ENCODE measurements around the gene DPPA4. TPM values are rescaled to one million over a fixed set of nuclear protein-coding genes. Genes with fewer than 3 reads are reported as not detected.
"Not testable (repeated sequence)": the region's sequence is repeated elsewhere in the genome, so short reads cannot be mapped to it uniquely, and the experiment has no call there.

DPPA4 gene, protein sequence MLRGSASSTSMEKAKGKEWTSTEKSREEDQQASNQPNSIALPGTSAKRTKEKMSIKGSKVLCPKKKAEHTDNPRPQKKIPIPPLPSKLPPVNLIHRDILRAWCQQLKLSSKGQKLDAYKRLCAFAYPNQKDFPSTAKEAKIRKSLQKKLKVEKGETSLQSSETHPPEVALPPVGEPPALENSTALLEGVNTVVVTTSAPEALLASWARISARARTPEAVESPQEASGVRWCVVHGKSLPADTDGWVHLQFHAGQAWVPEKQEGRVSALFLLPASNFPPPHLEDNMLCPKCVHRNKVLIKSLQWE
- total RNA-seq: 0.51 and 1.6 TPM in 2 replicates
- polyA plus RNA-seq: 0.12 and 0.84 TPM in 2 replicates

DNA sequence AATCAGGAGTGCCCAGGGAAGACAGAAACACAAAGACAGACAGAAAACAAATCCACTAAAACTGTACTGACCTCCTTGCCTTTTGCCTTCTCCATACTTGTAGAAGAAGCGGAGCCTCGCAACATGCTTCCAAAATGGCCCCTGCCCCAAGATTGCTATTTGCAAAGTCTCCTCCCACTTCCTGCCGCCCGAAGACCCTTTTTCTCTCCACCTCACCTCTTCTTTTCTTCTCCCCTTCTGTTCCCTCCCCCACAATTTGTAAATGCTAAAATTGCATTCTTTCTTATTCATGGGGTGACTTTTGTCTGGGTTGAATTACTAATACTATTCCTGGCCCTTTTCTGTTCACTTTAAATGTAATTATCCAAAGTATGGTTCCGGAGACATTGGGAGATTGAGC is at the start of gene DPPA4:
Gene DPPA4 (minus strand): TSS at position 154 of the 400 bp plus-strand sequence. CDS start 29 bp downstream, at position 125.
- TF ChIP-seq, protein P1, sequence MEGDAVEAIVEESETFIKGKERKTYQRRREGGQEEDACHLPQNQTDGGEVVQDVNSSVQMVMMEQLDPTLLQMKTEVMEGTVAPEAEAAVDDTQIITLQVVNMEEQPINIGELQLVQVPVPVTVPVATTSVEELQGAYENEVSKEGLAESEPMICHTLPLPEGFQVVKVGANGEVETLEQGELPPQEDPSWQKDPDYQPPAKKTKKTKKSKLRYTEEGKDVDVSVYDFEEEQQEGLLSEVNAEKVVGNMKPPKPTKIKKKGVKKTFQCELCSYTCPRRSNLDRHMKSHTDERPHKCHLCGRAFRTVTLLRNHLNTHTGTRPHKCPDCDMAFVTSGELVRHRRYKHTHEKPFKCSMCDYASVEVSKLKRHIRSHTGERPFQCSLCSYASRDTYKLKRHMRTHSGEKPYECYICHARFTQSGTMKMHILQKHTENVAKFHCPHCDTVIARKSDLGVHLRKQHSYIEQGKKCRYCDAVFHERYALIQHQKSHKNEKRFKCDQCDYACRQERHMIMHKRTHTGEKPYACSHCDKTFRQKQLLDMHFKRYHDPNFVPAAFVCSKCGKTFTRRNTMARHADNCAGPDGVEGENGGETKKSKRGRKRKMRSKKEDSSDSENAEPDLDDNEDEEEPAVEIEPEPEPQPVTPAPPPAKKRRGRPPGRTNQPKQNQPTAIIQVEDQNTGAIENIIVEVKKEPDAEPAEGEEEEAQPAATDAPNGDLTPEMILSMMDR (IDR thresholded peaks at IDR 0.05; ENCODE audit: low read depth, low read length): no peak
- H3K27me3 ChIP-seq: no peaks in the 10 kb centered on the region
- no peak for DNase-seq (ENCODE audit: low read depth in 1 of 2, low spot score in 1 of 2)
- H3K9me3 ChIP-seq (ENCODE audit: low read depth): no peaks in the 10 kb centered on the region
- no peaks in the 10 kb centered on the region for H3K4me1 ChIP-seq (ENCODE audit: low read depth)
- H3K27ac ChIP-seq: peak within 1 kb of the TSS; percentile 9
- peak within 1 kb of the TSS; percentile 33 for H3K4me3 ChIP-seq
- H3K36me3 ChIP-seq: no peaks in the 10 kb centered on the region

DNA sequence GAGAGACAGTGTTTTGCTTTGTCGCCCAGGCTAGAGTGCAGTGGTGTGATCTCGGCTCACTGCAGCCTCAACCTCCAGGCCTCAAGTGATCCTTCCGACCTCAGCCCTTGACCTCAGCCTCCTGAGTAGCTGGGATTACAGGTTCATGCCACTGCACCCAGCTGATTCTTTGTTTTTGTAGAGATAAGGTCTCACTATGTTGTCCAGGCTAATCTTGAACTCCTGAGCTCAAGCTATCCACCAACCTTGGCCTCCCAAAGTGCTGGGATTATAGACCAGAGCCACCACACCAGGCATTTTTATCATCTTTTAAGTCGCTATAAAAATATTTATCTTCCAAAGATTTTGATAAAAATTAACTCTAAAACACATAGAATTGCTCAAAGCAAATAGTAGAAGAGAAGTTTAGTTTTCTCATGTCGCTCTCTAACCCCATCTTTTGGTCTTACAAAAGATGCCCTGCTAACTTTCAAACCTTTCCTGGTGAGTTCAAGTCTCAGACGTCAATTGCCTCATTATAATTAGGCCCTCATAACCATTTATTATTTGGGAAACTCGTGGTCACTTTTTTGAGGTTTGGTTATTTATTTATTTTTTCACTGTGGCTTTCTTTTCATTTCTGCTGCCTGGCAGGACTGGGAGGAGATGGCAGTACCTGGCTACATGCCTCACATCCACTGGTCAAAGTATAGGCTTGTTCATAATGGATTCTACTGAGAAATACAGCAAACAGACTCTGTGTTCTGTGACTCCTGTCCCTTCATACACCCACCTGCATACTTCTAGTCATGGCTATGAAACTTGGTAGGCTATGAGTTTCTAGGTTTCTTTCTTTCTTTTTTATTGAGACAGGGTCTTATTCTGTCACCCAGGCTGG is 48.3 kb upstream of the DPPA4 start:
- TF ChIP-seq, protein P1 (IDR thresholded peaks at IDR 0.05; ENCODE audit: low read depth, low read length): no peak
- no peak for DNase-seq (ENCODE audit: low read depth in 1 of 2, low spot score in 1 of 2)
- Histone ChIP-seq H3K27ac (no peak overlapping the region), H3K4me3 (no peak overlapping the region), H3K9me3 (ENCODE audit: low read depth) (no peaks in the 10 kb centered on the region), H3K36me3 (no peaks in the 10 kb centered on the region), H3K4me1 (ENCODE audit: low read depth) (peaks cover 6% of the 10 kb centered on the region), H3K27me3 (no peaks in the 10 kb centered on the region)

DNA sequence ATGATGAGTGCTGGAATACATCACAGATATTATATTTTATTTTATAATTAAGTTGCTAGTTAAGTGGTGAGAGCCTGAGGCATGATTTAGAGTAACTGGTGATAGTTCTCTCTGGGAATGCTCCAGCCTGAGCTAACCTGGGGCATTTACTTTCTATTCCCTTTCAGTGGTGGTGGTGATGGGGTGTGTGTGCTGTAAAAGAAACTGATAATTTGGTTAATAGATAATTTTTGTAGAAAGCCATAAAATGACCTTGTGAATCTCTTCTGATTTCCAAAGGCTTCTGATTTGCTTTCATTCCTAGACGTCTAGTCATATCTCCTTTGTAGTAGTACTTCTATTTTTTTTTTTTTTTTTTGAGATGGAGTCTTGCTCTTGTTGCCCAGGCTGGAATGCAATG is 46.8 kb upstream of the DPPA4 start:
- H3K9me3 ChIP-seq (ENCODE audit: low read depth): no peaks in the 10 kb centered on the region
- peaks cover 6% of the 10 kb centered on the region for H3K4me1 ChIP-seq (ENCODE audit: low read depth)
- no peak overlapping the region for H3K27ac ChIP-seq
- TF ChIP-seq, protein P1 (IDR thresholded peaks at IDR 0.05; ENCODE audit: low read depth, low read length): no peak
- no peaks in the 10 kb centered on the region for H3K36me3 ChIP-seq
- DNase-seq (ENCODE audit: low read depth in 1 of 2, low spot score in 1 of 2): no peak
- no peaks in the 10 kb centered on the region for H3K27me3 ChIP-seq
- H3K4me3 ChIP-seq: no peak overlapping the region

DNA sequence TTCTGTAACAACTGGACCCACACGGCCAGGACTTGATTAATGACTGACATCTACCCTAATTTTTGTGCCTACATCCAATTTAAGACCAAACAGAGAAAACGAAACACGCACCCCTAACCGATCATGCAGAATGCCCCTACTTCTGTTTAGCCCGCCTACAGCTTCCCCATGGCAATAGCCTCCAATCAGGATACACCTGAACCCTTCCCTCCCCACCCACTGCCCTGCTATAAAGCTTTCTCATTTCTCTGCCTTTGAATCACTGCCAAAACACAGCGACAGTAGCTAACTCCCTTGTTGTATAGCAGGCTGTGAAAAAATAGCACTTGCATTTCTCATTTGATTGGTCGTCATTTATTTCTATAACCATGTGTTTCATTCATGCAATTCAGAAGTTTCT is 45.2 kb upstream of the DPPA4 start:
- no peak overlapping the region for H3K4me3 ChIP-seq
- DNase-seq (ENCODE audit: low read depth in 1 of 2, low spot score in 1 of 2): no peak
- peaks cover 6% of the 10 kb centered on the region for H3K4me1 ChIP-seq (ENCODE audit: low read depth)
- H3K27me3 ChIP-seq: no peaks in the 10 kb centered on the region
- H3K36me3 ChIP-seq: no peaks in the 10 kb centered on the region
- no peaks in the 10 kb centered on the region for H3K9me3 ChIP-seq (ENCODE audit: low read depth)
- TF ChIP-seq, protein P1 (IDR thresholded peaks at IDR 0.05; ENCODE audit: low read depth, low read length): no peak
- H3K27ac ChIP-seq: no peak overlapping the region

DNA sequence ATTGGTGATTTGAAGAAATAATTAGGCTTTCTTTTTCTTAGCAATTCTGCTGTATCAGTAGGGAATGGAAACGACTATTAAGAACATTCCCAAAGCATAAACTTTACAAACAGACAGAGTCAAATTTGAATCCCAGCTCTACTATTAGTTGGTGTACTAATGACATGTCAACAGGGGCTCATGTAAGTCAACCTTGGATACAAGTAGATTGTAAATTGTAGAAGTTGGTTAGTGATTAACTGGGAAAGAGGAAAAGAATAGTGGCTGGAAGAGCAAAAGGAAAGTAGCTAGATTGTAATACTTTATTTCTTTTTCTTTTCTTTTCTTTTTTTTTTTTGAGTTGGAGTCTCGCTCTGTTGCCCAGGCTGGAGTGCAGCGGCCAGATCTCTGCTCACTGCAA is 38.6 kb upstream of the DPPA4 start:
- no peaks in the 10 kb centered on the region for H3K27me3 ChIP-seq
- H3K27ac ChIP-seq: no peak overlapping the region
- H3K4me3 ChIP-seq: no peak overlapping the region
- no peak for DNase-seq (ENCODE audit: low read depth in 1 of 2, low spot score in 1 of 2)
- H3K4me1 ChIP-seq (ENCODE audit: low read depth): no peaks in the 10 kb centered on the region
- H3K9me3 ChIP-seq (ENCODE audit: low read depth): no peaks in the 10 kb centered on the region
- TF ChIP-seq, protein P1 (IDR thresholded peaks at IDR 0.05; ENCODE audit: low read depth, low read length): no peak
- no peaks in the 10 kb centered on the region for H3K36me3 ChIP-seq

DNA sequence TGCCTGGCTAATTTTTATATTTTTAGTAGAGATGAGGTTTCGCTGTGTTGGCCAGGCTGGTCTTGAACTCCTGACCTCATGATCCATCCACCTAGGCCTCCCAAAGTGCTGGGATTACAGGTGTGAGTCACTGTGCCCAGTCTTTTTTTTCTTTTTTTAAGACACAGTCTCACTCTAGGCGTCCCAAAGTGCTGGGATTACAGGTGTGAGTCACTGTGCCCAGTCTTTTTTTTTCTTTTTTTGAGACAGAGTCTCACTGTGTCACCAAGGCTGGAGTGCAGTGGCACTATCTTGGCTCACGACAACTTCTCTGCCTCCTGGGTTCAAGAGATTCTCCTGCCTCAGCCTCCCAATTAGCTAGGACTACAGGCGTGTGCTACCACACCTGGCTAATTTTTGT is 37.1 kb upstream of the DPPA4 start:
- H3K4me3 ChIP-seq; H3K36me3 ChIP-seq; DNase-seq (ENCODE audit: low read depth in 1 of 2, low spot score in 1 of 2); H3K27ac ChIP-seq; H3K27me3 ChIP-seq; H3K9me3 ChIP-seq (ENCODE audit: low read depth); H3K4me1 ChIP-seq (ENCODE audit: low read depth): not testable (repeated sequence)

All from cardiac muscle cell (in vitro differentiated cells and primary cell).